ENCODE measurements around the gene ARHGEF33. TPM values are rescaled to one million over a fixed set of nuclear protein-coding genes. Genes with fewer than 3 reads are reported as not detected.

ARHGEF33 gene
- total RNA-seq, 1 experiment from 2014 or later = 0.30 TPM

DNA sequence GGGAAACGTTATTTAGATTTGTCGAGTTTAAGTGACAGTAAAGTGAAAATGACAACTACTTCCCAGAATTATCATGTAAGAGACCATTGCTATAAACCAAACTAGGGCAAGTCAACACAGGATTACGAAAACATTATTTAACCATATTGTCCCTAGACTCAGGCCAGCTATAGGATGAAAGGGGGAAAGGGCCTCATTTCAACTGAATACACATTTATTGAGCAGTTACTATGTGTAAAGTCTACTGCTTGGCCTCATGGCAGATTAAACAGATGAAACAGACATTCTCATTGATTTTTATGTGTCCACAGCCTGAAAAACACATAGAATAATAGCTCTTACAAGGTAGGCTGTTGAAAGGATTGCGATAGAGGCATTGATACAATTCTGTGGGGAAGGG is 32.7 kb downstream of the ARHGEF33 start:
- CTCF ChIA-PET = no interaction called here
- Histone ChIP-seq H3K79me2 (ENCODE audit: insufficient read depth, low read length) (no peaks in the 10 kb centered on the region), H2AFZ (ENCODE audit: low read depth, low read length, poor library complexity, severe bottlenecking) (no peak overlapping the region), H4K20me1 (ENCODE audit: insufficient read depth) (no peaks in the 10 kb centered on the region), H3K4me3 (replicated peaks in 1 of 2; ENCODE audit: low read depth in 1 of 2, low read length in 2 of 2) (no peak overlapping the region), H3K4me1 (ENCODE audit: control insufficient read depth in 1 of 2, insufficient read depth in 2 of 2, low read length in 2 of 2) (no peaks in the 10 kb centered on the region), H3K27ac (ENCODE audit: low read depth, low read length) (no peak overlapping the region), H3K9me3 (ENCODE audit: control insufficient read depth in 1 of 2, insufficient read depth in 1 of 2, low read depth in 1 of 2, low read length in 2 of 2) (no peaks in the 10 kb centered on the region), H3K4me2 (ENCODE audit: low read length) (no peak overlapping the region), H3K9me2 (ENCODE audit: insufficient read depth) (no peaks in the 10 kb centered on the region), H3K27me3 (ENCODE audit: insufficient read depth, low read length) (no peaks in the 10 kb centered on the region), H3K36me3 (ENCODE audit: control insufficient read depth in 1 of 2, insufficient read depth in 2 of 2, low read length in 2 of 2) (no peaks in the 10 kb centered on the region), H3K9ac (ENCODE audit: low read length) (no peak overlapping the region)
- no TSS peak for BruUV-seq (replicated peaks)
- DNase-seq (ENCODE audit: low read depth, low spot score) (no peak), ATAC-seq (no peak)
- POLR2A ChIA-PET = no interaction called here
- RAD21 ChIA-PET (ENCODE audit: low non-redundant PET in 1 of 2, low total read pairs in 2 of 2, uncharacterized antibody in 2 of 2, unreplicated experiment in 2 of 2) = no interaction called here
- TF ChIP-seq, protein P1, sequence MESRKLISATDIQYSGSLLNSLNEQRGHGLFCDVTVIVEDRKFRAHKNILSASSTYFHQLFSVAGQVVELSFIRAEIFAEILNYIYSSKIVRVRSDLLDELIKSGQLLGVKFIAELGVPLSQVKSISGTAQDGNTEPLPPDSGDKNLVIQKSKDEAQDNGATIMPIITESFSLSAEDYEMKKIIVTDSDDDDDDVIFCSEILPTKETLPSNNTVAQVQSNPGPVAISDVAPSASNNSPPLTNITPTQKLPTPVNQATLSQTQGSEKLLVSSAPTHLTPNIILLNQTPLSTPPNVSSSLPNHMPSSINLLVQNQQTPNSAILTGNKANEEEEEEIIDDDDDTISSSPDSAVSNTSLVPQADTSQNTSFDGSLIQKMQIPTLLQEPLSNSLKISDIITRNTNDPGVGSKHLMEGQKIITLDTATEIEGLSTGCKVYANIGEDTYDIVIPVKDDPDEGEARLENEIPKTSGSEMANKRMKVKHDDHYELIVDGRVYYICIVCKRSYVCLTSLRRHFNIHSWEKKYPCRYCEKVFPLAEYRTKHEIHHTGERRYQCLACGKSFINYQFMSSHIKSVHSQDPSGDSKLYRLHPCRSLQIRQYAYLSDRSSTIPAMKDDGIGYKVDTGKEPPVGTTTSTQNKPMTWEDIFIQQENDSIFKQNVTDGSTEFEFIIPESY (IDR thresholded peaks at IDR 0.05; ENCODE audit: extremely low read depth, insufficient replicate concordance, low read length) = no peak
- no peak for TF ChIP-seq YY1 (IDR thresholded peaks at IDR 0.05; ENCODE audit: extremely low read depth, insufficient replicate concordance, low read depth, low read length)
- no peak for TF ChIP-seq JUND (IDR thresholded peaks at IDR 0.05)
- TF ChIP-seq SP1 (IDR thresholded peaks at IDR 0.05; ENCODE audit: low read depth) = no peak
- intact Hi-C loops (cut with micrococcal nuclease) = no loop called here

DNA sequence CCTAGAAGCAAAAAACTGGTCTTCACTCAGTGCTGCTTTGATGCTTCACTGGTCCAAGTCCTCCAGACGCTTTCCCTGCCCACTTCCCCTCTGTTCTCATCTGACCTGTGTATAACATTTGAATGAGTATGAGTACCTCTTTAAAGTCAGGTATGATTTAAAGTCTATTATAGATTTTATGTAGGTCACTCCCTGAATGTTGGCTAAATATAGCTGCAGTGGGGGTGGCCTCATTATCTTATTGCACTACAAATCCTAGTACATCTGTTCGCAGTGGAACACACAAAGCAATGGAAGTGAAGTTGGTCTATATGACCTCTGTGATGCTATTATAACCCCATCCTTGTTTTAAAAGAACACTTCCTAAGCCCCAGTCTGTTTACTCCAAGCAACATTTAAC is 33.2 kb downstream of the ARHGEF33 start:
- Histone ChIP-seq H3K9me3 (ENCODE audit: control insufficient read depth in 1 of 2, insufficient read depth in 1 of 2, low read depth in 1 of 2, low read length in 2 of 2) (no peaks in the 10 kb centered on the region), H3K4me3 (replicated peaks in 1 of 2; ENCODE audit: low read depth in 1 of 2, low read length in 2 of 2) (no peak overlapping the region), H3K9ac (ENCODE audit: low read length) (no peak overlapping the region), H3K36me3 (ENCODE audit: control insufficient read depth in 1 of 2, insufficient read depth in 2 of 2, low read length in 2 of 2) (no peaks in the 10 kb centered on the region), H2AFZ (ENCODE audit: low read depth, low read length, poor library complexity, severe bottlenecking) (no peak overlapping the region), H3K4me1 (ENCODE audit: control insufficient read depth in 1 of 2, insufficient read depth in 2 of 2, low read length in 2 of 2) (no peaks in the 10 kb centered on the region), H3K27ac (ENCODE audit: low read depth, low read length) (no peak overlapping the region), H3K27me3 (ENCODE audit: insufficient read depth, low read length) (no peaks in the 10 kb centered on the region), H3K79me2 (ENCODE audit: insufficient read depth, low read length) (no peaks in the 10 kb centered on the region), H3K4me2 (ENCODE audit: low read length) (no peak overlapping the region), H3K9me2 (ENCODE audit: insufficient read depth) (no peaks in the 10 kb centered on the region), H4K20me1 (ENCODE audit: insufficient read depth) (no peaks in the 10 kb centered on the region)
- ATAC-seq = no peak
- DNase-seq (ENCODE audit: low read depth, low spot score) = no peak
- ChIA-PET RAD21 (ENCODE audit: low non-redundant PET in 1 of 2, low total read pairs in 2 of 2, uncharacterized antibody in 2 of 2, unreplicated experiment in 2 of 2) (no interaction called here), POLR2A (no interaction called here), CTCF (no interaction called here)
- BruUV-seq (replicated peaks) = no TSS peak
- intact Hi-C loops (cut with micrococcal nuclease) = no loop called here
- TF ChIP-seq YY1 (IDR thresholded peaks at IDR 0.05; ENCODE audit: extremely low read depth, insufficient replicate concordance, low read depth, low read length) = no peak
- TF ChIP-seq TCF7L2 (IDR thresholded peaks at IDR 0.05; ENCODE audit: borderline replicate concordance, extremely low read depth, insufficient read depth, insufficient read length) = no peak
- no peak for TF ChIP-seq CBX3 (IDR thresholded peaks at IDR 0.05; ENCODE audit: low read depth)
- TF ChIP-seq, protein P2, sequence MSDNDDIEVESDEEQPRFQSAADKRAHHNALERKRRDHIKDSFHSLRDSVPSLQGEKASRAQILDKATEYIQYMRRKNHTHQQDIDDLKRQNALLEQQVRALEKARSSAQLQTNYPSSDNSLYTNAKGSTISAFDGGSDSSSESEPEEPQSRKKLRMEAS (IDR thresholded peaks at IDR 0.05) = no peak
- TF ChIP-seq SIN3A (IDR thresholded peaks at IDR 0.05; ENCODE audit: low read depth) = no peak
- no peak for TF ChIP-seq POLR2A (IDR thresholded peaks at IDR 0.05; ENCODE audit: borderline replicate concordance, extremely low read depth, insufficient read depth, insufficient read length)
- no peak for TF ChIP-seq CEBPB (IDR thresholded peaks at IDR 0.05; ENCODE audit: low read depth)
- TF ChIP-seq, protein P3, sequence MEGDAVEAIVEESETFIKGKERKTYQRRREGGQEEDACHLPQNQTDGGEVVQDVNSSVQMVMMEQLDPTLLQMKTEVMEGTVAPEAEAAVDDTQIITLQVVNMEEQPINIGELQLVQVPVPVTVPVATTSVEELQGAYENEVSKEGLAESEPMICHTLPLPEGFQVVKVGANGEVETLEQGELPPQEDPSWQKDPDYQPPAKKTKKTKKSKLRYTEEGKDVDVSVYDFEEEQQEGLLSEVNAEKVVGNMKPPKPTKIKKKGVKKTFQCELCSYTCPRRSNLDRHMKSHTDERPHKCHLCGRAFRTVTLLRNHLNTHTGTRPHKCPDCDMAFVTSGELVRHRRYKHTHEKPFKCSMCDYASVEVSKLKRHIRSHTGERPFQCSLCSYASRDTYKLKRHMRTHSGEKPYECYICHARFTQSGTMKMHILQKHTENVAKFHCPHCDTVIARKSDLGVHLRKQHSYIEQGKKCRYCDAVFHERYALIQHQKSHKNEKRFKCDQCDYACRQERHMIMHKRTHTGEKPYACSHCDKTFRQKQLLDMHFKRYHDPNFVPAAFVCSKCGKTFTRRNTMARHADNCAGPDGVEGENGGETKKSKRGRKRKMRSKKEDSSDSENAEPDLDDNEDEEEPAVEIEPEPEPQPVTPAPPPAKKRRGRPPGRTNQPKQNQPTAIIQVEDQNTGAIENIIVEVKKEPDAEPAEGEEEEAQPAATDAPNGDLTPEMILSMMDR (IDR thresholded peaks at IDR 0.05 in 2 of 3, conservative IDR thresholded peaks at IDR 0.05 in 1 of 3; ENCODE audit: borderline replicate concordance in 1 of 3, insufficient read depth in 1 of 3, low read depth in 2 of 3, low read length in 2 of 3) = no peak
- TF ChIP-seq SRF (IDR thresholded peaks at IDR 0.05; ENCODE audit: low read depth) = no peak
- TF ChIP-seq ZNF274 (IDR thresholded peaks at IDR 0.05; ENCODE audit: low read depth, low read length) = no peak
- no peak for TF ChIP-seq ELF1 (IDR thresholded peaks at IDR 0.05; ENCODE audit: borderline replicate concordance, low read depth)
- no peak for TF ChIP-seq POLR2AphosphoS5 (IDR thresholded peaks at IDR 0.05; ENCODE audit: low read depth, low read length)
- TF ChIP-seq EZH2phosphoT487 (IDR thresholded peaks at IDR 0.05; ENCODE audit: borderline replicate concordance) = no peak
- TF ChIP-seq EZH2 (IDR thresholded peaks at IDR 0.05) = no peak

Data from HCT116 (cell line).